HFFc6 (cell line): ENCODE measurements around the gene SETD9. TPM values are rescaled to one million over a fixed set of nuclear protein-coding genes. Genes with fewer than 3 reads are reported as not detected.

ENCODE experiments used
- DNase-seq: peaks from one replicate; pipeline ENCODE4 v3.0.0-alpha.2; 2018
- H3K27ac Mint-ChIP-seq: 2 replicates; pipeline ENCODE4 v1.8.0; 2020; ENCODE audit warnings: mild to moderate bottlenecking, mixed read lengths
- H3K27me3 Mint-ChIP-seq: 2 replicates; pipeline ENCODE4 v1.8.0; 2021; ENCODE audit warnings: mild to moderate bottlenecking, moderate library complexity, mixed read lengths; ENCODE audit not compliant: insufficient read depth
- H3K36me3 Mint-ChIP-seq: 2 replicates; pipeline ENCODE4 v1.8.0; 2021; ENCODE audit warnings: low read depth, mixed read lengths
- H3K4me1 Mint-ChIP-seq: 2 replicates; pipeline ENCODE4 v1.8.0; 2020; ENCODE audit warnings: low read depth, mixed read lengths
- H3K4me3 Mint-ChIP-seq: 2 replicates; pipeline ENCODE4 v1.8.0; 2020; ENCODE audit warnings: mild to moderate bottlenecking, moderate library complexity, mixed read lengths
- H3K9me3 Mint-ChIP-seq: 2 replicates; pipeline ENCODE4 v1.8.0; 2020; ENCODE audit warnings: mild to moderate bottlenecking, mixed read lengths
- total RNA-seq, 6 experiments: library from RNA; stranded (reverse); fragmentation: NEBNext Ultra II Directional; extraction: Animal tissue kit (Norgen Biotek cat#: 25700); gene quantifications; 2 replicates in 1 of 6; 3 replicates in 5 of 6; pipeline ENCODE4 v1.2.3, GENCODE V29; 2021
- TF ChIP-seq, protein P1 (sequence below): fragments of 200-600 bp; sonication (generic); IDR thresholded peaks from 2 replicates; pipeline ENCODE4 v1.5.0; 2021; ENCODE audit warnings: antibody characterized with exemption, mild to moderate bottlenecking

SETD9 gene
- total RNA-seq, 6 experiments from 2014 or later: 7.4 to 10.3 (median 9.1) TPM

- DNase-seq: no peak
- Mint-ChIP-seq H3K27me3 (no peaks in the 10 kb centered on the region; the same call in none of the 2 replicates), H3K4me1 (peaks cover 14% of the 10 kb centered on the region), H3K4me3 (no peak overlapping the region), H3K9me3 (no peaks in the 10 kb centered on the region), H3K36me3 (peaks cover 5% of the 10 kb centered on the region; the same call in 1 of the 2 replicates), H3K27ac (no peak overlapping the region)
- TF ChIP-seq, protein P1, sequence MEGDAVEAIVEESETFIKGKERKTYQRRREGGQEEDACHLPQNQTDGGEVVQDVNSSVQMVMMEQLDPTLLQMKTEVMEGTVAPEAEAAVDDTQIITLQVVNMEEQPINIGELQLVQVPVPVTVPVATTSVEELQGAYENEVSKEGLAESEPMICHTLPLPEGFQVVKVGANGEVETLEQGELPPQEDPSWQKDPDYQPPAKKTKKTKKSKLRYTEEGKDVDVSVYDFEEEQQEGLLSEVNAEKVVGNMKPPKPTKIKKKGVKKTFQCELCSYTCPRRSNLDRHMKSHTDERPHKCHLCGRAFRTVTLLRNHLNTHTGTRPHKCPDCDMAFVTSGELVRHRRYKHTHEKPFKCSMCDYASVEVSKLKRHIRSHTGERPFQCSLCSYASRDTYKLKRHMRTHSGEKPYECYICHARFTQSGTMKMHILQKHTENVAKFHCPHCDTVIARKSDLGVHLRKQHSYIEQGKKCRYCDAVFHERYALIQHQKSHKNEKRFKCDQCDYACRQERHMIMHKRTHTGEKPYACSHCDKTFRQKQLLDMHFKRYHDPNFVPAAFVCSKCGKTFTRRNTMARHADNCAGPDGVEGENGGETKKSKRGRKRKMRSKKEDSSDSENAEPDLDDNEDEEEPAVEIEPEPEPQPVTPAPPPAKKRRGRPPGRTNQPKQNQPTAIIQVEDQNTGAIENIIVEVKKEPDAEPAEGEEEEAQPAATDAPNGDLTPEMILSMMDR: no peak
These were observed 5.3 kb downstream of the SETD9 start for GRCh38 chr5:56914678-56915077.

DNA sequence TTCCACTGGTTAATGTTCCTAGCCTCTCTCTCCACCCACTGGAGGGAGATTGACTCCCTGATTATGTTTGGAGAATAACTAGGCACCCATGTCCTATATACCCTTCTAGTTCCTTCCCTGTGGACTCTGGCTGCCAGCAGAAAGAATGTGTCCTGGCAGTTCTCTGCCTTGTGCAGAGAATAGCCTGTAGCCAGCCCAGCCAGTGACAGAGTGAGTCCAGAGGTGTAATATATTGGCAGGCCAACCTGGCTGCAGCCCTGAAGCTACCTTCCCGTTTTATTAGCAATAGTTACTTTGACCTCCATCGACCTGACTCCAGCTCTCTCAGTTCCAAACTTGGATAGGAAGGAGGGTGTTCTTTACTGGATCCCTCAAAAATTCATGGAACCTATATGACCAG lies 8.1 kb downstream of the SETD9 start:
- TF ChIP-seq, protein P1: no peak
- H3K9me3 Mint-ChIP-seq: no peaks in the 10 kb centered on the region
- no peak for DNase-seq
- H3K27me3 Mint-ChIP-seq: no peaks in the 10 kb centered on the region; the same call in 1 of the 2 replicates
- H3K36me3 Mint-ChIP-seq: peaks cover 13% of the 10 kb centered on the region
- H3K4me1 Mint-ChIP-seq: no peaks in the 10 kb centered on the region
- H3K27ac Mint-ChIP-seq: no peak overlapping the region
- H3K4me3 Mint-ChIP-seq: no peak overlapping the region

GRCh38 chr5:56918054-56918453 lies 8.7 kb downstream of the SETD9 start:
- Mint-ChIP-seq H3K27me3 (no peaks in the 10 kb centered on the region; the same call in 1 of the 2 replicates), H3K9me3 (no peaks in the 10 kb centered on the region), H3K4me1 (no peaks in the 10 kb centered on the region), H3K4me3 (no peak overlapping the region), H3K27ac (no peak overlapping the region), H3K36me3 (peaks cover 15% of the 10 kb centered on the region)
- no peak for DNase-seq
- TF ChIP-seq, protein P1: no peak

GRCh38 chr5:56919942-56920662 lies 10.7 kb downstream of the SETD9 start:
- Mint-ChIP-seq H3K27me3 (no peaks in the 10 kb centered on the region; the same call in 1 of the 2 replicates), H3K4me1 (no peaks in the 10 kb centered on the region), H3K4me3 (no peak overlapping the region), H3K36me3 (peaks cover 28% of the 10 kb centered on the region), H3K27ac (no peak overlapping the region), H3K9me3 (no peaks in the 10 kb centered on the region)
- TF ChIP-seq, protein P1: no peak
- no peak for DNase-seq

DNA sequence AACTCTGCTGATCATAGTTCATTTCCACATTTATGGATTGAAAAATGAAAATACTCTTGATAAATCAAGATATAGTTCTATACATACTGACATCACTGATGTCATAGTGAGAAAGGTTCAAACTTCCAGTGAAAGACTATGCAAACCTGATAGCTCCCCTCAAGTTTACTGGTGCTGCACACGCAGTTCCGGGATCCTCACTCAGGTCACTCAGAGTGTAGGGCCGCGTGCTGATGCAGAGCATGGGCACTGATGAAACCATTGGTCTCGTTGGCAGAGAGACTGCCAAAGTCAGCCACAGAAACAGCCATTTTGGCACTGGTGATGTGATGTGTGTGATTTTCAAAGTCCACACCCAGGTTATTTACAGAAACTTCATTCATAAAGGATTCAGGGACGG lies 13.5 kb downstream of the SETD9 start:
- Mint-ChIP-seq H3K9me3 (no peaks in the 10 kb centered on the region), H3K4me3 (no peak overlapping the region), H3K4me1 (no peaks in the 10 kb centered on the region), H3K27ac (no peak overlapping the region), H3K27me3 (no peaks in the 10 kb centered on the region; the same call in 1 of the 2 replicates), H3K36me3 (peaks cover 31% of the 10 kb centered on the region)
- TF ChIP-seq, protein P1: no peak
- DNase-seq: no peak
